A549 treated with AZD2906 at 1 μM for 4 hours (cell line): ENCODE data around the gene C9orf50. TPM values are rescaled to one million over a fixed set of nuclear protein-coding genes. Genes with fewer than 3 reads are reported as not detected.

Source experiments
- total RNA-seq: library from RNA; stranded (reverse); fragments of 200-300 nt; extraction: Qiagen RNA extraction; gene quantifications from 5 replicates; pipeline ENCODE4 v1.2.3, GENCODE V29; 2022

The C9orf50 gene, protein sequence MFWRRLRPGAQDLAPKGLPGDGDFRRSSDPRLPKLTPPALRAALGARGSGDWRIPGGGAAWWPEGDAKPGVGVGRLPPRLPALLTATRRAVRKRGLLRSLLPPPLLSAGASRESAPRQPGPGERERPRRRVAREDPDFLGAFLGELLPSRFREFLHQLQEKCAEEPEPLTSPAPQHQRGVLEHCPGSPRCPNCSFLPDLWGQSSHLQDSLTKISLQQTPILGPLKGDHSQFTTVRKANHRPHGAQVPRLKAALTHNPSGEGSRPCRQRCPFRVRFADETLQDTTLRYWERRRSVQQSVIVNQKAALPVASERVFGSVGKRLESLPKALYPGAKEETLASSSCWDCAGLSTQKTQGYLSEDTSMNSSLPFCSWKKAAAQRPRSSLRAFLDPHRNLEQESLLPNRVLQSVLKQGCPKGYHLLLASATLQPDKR
- 0.08 to 0.16 TPM in 2 of 5 replicates, not detected in the others for total RNA-seq

DNA sequence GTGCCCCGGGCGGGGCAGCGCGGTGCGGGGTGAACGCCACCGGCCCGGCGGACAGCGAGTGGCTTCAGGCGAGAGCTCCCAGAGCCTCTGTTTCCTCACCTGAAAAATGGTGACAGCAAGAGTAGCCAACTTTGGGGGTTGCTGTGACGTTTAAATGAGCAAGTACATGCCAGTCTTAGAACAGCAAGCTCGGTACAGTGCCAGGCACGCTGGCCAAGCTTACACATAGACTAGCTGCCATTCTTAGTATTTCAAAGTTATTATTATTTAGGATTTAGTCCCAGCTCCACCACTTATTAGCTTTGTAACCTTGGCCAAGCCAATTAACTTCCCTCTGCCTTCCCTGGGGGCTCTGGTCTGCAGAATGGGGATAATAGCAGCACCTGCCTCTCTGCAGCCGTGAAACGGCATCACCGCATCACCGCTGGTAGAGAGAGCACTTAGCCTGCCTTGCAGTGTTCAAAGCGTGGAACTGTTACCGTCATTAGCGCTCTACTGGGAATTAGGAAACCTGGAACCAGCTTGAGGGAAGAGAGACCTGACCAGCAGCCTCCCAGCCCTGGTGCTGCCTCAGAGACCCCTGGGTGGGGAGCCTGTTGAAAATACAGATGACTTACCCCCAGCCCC is at the start of gene C9orf50:
Gene C9orf50, minus strand, starts transcription at position 433 of the 627 bp plus-strand sequence. CDS start 527 bp downstream, outside the sequence.

DNA sequence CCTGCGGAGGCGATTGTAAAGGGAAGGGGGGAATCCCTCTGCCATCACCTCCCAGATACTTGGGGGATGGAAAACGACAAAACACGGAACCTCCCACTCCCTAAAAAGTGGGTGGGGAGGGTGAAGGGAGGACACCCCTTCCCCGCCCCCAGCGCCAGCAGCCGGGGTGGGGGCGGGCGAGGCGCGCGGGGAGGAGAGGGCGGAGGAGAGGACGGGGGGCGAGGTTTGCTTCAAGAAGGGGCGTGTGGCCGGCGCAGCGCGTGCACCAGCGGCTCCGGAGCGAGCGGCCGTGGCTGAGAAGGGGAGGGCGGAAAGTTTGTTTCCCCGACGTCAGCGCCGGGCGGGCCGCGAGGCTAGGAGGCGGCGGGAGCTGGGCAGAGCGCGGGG is 44.5 kb upstream of the C9orf50 start, which contains the start of gene PRRX2:
Gene PRRX2, plus strand, starts transcription at position 259 of the 387 bp plus-strand sequence. CDS start 221 bp downstream, outside the sequence.

DNA sequence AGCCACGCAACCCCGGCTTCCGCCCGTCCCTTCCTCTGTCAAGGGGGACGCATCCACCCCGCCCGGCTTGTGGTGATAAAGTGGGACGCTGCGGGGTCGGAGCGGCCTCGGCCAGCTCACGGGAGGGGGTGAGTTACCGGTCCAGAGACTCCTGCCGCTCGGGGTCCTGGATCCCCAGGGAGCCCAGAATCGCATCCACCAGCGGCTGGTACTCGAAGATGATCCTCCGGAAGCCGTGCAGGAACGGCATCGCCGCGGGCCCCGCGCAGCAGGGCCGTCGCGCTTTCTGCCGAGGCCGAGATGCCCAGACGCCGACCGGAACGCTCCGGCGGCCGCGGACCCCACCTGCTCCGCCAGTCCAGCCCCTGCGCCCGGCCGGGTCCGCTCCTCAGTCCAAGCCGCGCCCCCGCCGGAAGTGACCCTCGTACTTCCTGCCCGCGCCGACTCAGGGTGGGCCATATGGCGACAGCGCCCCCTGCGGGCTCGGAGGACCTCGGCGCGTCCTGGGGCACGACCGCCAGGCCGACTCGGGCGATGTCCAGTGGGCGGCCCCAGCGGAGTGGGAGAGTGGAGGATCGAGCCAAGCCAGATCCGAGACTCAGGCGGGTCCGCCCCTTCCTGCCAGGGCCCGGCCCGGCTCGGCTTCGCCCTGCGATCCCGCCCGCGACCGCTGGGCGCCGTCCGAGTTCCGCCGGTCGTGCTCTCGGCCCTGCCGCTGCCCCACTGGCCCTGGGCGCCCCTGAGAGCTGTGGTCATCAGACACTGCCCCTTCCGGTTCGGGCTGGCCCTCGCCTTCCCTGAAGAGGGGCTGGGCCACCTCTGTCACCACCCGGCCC is 21.1 kb upstream of the C9orf50 start, which contains the start of gene ASB6:
Gene ASB6, minus strand, starts transcription at position 402 of the 836 bp plus-strand sequence. Its CDS starts 152 bp downstream, at position 250.

DNA sequence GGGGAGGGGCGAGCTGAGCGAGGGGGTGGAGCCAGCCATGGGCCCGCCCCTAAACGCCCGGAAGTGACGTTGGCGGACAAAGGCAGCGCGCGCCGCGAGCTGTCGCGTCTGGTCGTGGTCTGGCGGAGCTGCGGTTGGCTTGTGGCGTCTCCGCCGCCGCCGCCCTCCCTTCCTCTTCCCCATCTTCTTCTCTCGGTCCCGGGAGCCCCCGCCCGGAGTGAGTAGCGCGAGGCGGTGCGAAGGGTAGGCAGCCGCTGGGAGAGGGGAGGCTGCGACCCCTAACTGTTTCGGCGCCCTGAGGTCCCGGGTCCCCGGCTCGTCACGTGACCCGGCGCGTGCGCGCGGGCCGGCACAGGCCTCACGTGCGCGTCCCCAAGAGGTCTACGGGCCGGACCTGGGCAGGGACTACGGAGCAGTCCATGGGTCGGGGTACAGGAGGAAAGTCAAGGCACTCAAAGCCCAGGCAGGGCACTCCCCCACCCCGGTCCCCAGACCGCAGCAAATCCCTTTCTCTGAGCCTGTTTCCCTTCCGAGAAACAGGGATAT is 5.3 kb upstream of the C9orf50 start, which contains the start of gene NTMT1:
Gene NTMT1, plus strand, starts transcription at position 85 of the 546 bp plus-strand sequence. CDS start 6,541 bp downstream, outside the sequence.

Other genes with a start within 250 kb of the C9orf50 start
- 85.0 to 95.0 TPM (median 89.5 TPM) in 5 replicates for gene NTMT1, start 5.1 kb upstream of the C9orf50 start, total RNA-seq
- 19.8 to 25.1 TPM (median 23.9 TPM) in 5 replicates for gene ASB6, start 21.1 kb upstream of the C9orf50 start, total RNA-seq
- gene PRRX2, start 44.5 kb upstream of the C9orf50 start, total RNA-seq = 5.3 to 12.3 TPM (median 10.4 TPM) in 5 replicates
- 151 to 187 TPM (median 161 TPM) in 5 replicates for gene PTGES, start 131.9 kb upstream of the C9orf50 start, total RNA-seq
- 22.3 to 23.8 TPM (median 22.9 TPM) in 5 replicates for gene TOR1B, start 182.1 kb upstream of the C9orf50 start, total RNA-seq
- 57.5 to 61.8 TPM (median 60.9 TPM) in 5 replicates for gene TOR1A, start 203.0 kb upstream of the C9orf50 start, total RNA-seq
- gene C9orf78, start 214.2 kb upstream of the C9orf50 start, total RNA-seq = 43.6 to 55.5 TPM (median 47.6 TPM) in 5 replicates
- 3.7 to 6.1 TPM (median 5.6 TPM) in 5 replicates for gene USP20, start 214.4 kb upstream of the C9orf50 start, total RNA-seq